ENCODE results near the gene INTS6.
A peak's percentile ranks its signal among the peaks of the same experiment; 100 is the strongest.
"Not testable (repeated sequence)": the region's sequence is repeated elsewhere in the genome, so short reads cannot be mapped to it uniquely, and the experiment has no call there.

INTS6 gene

GRCh38 chr13:51415339-51415738 lies 37.5 kb downstream of the INTS6 start:
- DNase-seq (ENCODE audit: low read depth) = not testable (repeated sequence)

- DNase-seq (ENCODE audit: low read depth) = no peak
These were observed 40.4 kb downstream of the INTS6 start for GRCh38 chr13:51412431-51412830.

- no peak for DNase-seq (ENCODE audit: low read depth)
These were observed 47.7 kb downstream of the INTS6 start for GRCh38 chr13:51405176-51405575.

GRCh38 chr13:51397262-51397941 lies 55.4 kb downstream of the INTS6 start:
- DNase-seq (ENCODE audit: low read depth) = peak; percentile 28

GRCh38 chr13:51396352-51396751 lies 56.5 kb downstream of the INTS6 start:
- no peak for DNase-seq (ENCODE audit: low read depth)

- no peak for DNase-seq (ENCODE audit: low read depth)
These were observed 58.1 kb downstream of the INTS6 start for GRCh38 chr13:51394724-51395123.

- DNase-seq (ENCODE audit: low read depth) = no peak
These were observed 67.7 kb downstream of the INTS6 start for GRCh38 chr13:51385114-51385513.

GRCh38 chr13:51380269-51380668 lies 72.6 kb downstream of the INTS6 start:
- DNase-seq (ENCODE audit: low read depth) = no peak

- DNase-seq (ENCODE audit: low read depth) = no peak
These were observed 79.4 kb downstream of the INTS6 start for GRCh38 chr13:51373451-51373850.

- no peak for DNase-seq (ENCODE audit: low read depth)
These were observed 81.0 kb downstream of the INTS6 start for GRCh38 chr13:51371768-51372399.

- DNase-seq (ENCODE audit: low read depth) = no peak
These were observed 82.0 kb downstream of the INTS6 start for GRCh38 chr13:51370811-51371210.

- no peak for DNase-seq (ENCODE audit: low read depth)
These were observed 82.7 kb downstream of the INTS6 start for GRCh38 chr13:51370116-51370515.

GRCh38 chr13:51364404-51365008 lies 88.3 kb downstream of the INTS6 start:
- no peak for DNase-seq (ENCODE audit: low read depth)

- no peak for DNase-seq (ENCODE audit: low read depth)
These were observed 89.2 kb downstream of the INTS6 start for GRCh38 chr13:51363625-51364024.

- no peak for DNase-seq (ENCODE audit: low read depth)
These were observed 91.7 kb downstream of the INTS6 start for GRCh38 chr13:51361106-51361505.

- no peak for DNase-seq (ENCODE audit: low read depth)
These were observed 92.3 kb downstream of the INTS6 start for GRCh38 chr13:51360489-51360888.

GRCh38 chr13:51359352-51359751 lies 93.5 kb downstream of the INTS6 start:
- DNase-seq (ENCODE audit: low read depth) = no peak

GRCh38 chr13:51357928-51358595 lies 94.8 kb downstream of the INTS6 start:
- no peak for DNase-seq (ENCODE audit: low read depth)

GRCh38 chr13:51355217-51355616 lies 97.6 kb downstream of the INTS6 start:
- no peak for DNase-seq (ENCODE audit: low read depth)

GRCh38 chr13:51349016-51349415 lies 103.8 kb downstream of the INTS6 start:
- no peak for DNase-seq (ENCODE audit: low read depth)

- no peak for DNase-seq (ENCODE audit: low read depth)
These were observed 104.5 kb downstream of the INTS6 start for GRCh38 chr13:51348069-51348967.

- DNase-seq (ENCODE audit: low read depth) = no peak
These were observed 105.7 kb downstream of the INTS6 start for GRCh38 chr13:51347099-51347498.
